Smooth muscle cell (in vitro differentiated cells): ENCODE measurements around the gene NHS. TPM values are rescaled to one million over a fixed set of nuclear protein-coding genes. Genes with fewer than 3 reads are reported as not detected.

Experiments used
- DNase-seq: peaks from one replicate; lab custom pipeline; 2025; ENCODE audit not compliant: unreplicated experiment; lab: John Stamatoyannopoulos, UW
- H2AFZ ChIP-seq: fragments of 200-600 bp; sonication (generic); 2 replicates; pipeline ENCODE4 v1.6.0; 2016; ENCODE audit warnings: antibody characterized with exemption, low read depth, mild to moderate bottlenecking
- H3F3A ChIP-seq: fragments of 200-600 bp; sonication (generic); 2 replicates; pipeline ENCODE4 v1.6.0; 2017; ENCODE audit warnings: antibody characterized with exemption, low read depth
- H3K27ac ChIP-seq: fragments of 200-600 bp; sonication (generic); 2 replicates; pipeline ENCODE4 v1.5.1; 2016; ENCODE audit warnings: low read depth, mild to moderate bottlenecking
- H3K27me3 ChIP-seq: fragments of 200-600 bp; sonication (generic); 2 replicates; pipeline ENCODE4 v1.6.1; 2016; ENCODE audit warnings: low read depth, mild to moderate bottlenecking
- H3K36me3 ChIP-seq: fragments of 200-600 bp; sonication (generic); 2 replicates; pipeline ENCODE4 v1.5.1; 2016; ENCODE audit warnings: low read depth
- H3K4me1 ChIP-seq: fragments of 200-600 bp; sonication (generic); 2 replicates; pipeline ENCODE4 v1.5.1; 2016; ENCODE audit warnings: low read depth
- H3K4me2 ChIP-seq: fragments of 200-600 bp; sonication (generic); 2 replicates; pipeline ENCODE4 v1.6.0; 2016; ENCODE audit warnings: mild to moderate bottlenecking
- H3K4me3 ChIP-seq: fragments of 200-600 bp; sonication (generic); 2 replicates; pipeline ENCODE4 v1.5.1; 2016; ENCODE audit warnings: mild to moderate bottlenecking
- H3K79me2 ChIP-seq: fragments of 200-600 bp; sonication (generic); 2 replicates; pipeline ENCODE4 v1.6.0; 2016; ENCODE audit warnings: low read depth, mild to moderate bottlenecking
- H3K9ac ChIP-seq: fragments of 200-600 bp; sonication (generic); 2 replicates; pipeline ENCODE4 v1.6.0; 2016; ENCODE audit warnings: low read depth
- H3K9me3 ChIP-seq: fragments of 200-600 bp; sonication (generic); replicated peaks from 2 replicates; pipeline ENCODE4 v1.5.1; 2016; ENCODE audit warnings: low read depth
- H4K20me1 ChIP-seq: fragments of 200-600 bp; sonication (generic); 2 replicates; pipeline ENCODE4 v1.6.0; 2016; ENCODE audit warnings: low read depth
- CTCF ChIP-seq: fragments of 200-600 bp; sonication (generic); IDR thresholded peaks from 2 replicates; pipeline ENCODE4 v1.5.1; 2017; ENCODE audit warnings: borderline replicate concordance, mild to moderate bottlenecking, antibody characterized with exemption; ENCODE audit not compliant: insufficient read depth, poor library complexity, severe bottlenecking
- WGBS: methylation state at CpG from one replicate; pipeline ENCODE4 v1.1.7; 2016; ENCODE audit warnings: low lambda C conversion rate; 5-methylcytosine and 5-hydroxymethylcytosine counted together
- polyA plus RNA-seq: library from polyadenylated mRNA; unstranded; fragments of >200 nt; fragmentation: Nextera tagmentation; extraction: Ambion mirVana; gene quantifications from 2 replicates; pipeline ENCODE4 v1.2.1, GENCODE V29; 2016
- total RNA-seq: library from RNA; depleted of rRNA; stranded (reverse); fragments of >200 nt; gene quantifications from 2 replicates; pipeline ENCODE4 v1.2.3, GENCODE V29; 2014

Gene NHS
- total and polyA plus RNA-seq, 2 experiments from 2014 or later = 2.6 to 9.6 TPM

- no peak overlapping the region for H3K9ac ChIP-seq
- no peak for DNase-seq
- H3K27me3 ChIP-seq = no peaks in the 10 kb centered on the region
- TF ChIP-seq CTCF = no peak
- H3K27ac ChIP-seq = peak overlapping the region; percentile 62
- peak overlapping the region; percentile 61 for H3K4me2 ChIP-seq
- H3F3A ChIP-seq = no peaks in the 10 kb centered on the region
- H2AFZ ChIP-seq = no peak overlapping the region
- WGBS = 62% methylated on average over 6 of the region's 6 CpGs
- peaks cover 6% of the 10 kb centered on the region for H3K4me1 ChIP-seq
- no peaks in the 10 kb centered on the region for H3K36me3 ChIP-seq
- no peaks in the 10 kb centered on the region for H4K20me1 ChIP-seq
- no peaks in the 10 kb centered on the region for H3K9me3 ChIP-seq
- no peaks in the 10 kb centered on the region for H3K79me2 ChIP-seq
- H3K4me3 ChIP-seq = no peak overlapping the region
Measured at GRCh38 chrX:17553961-17554482, 179.0 kb downstream of the NHS start.

GRCh38 chrX:17554914-17555313 lies 179.9 kb downstream of the NHS start:
- no peak for DNase-seq
- Histone ChIP-seq H3F3A (no peaks in the 10 kb centered on the region), H3K79me2 (no peaks in the 10 kb centered on the region), H3K9me3 (no peaks in the 10 kb centered on the region), H3K4me1 (peaks cover 7% of the 10 kb centered on the region), H3K9ac (no peak overlapping the region), H3K27me3 (no peaks in the 10 kb centered on the region), H3K4me2 (no peak overlapping the region), H3K27ac (no peak overlapping the region), H4K20me1 (no peaks in the 10 kb centered on the region), H3K4me3 (no peak overlapping the region), H3K36me3 (no peaks in the 10 kb centered on the region), H2AFZ (no peak overlapping the region)
- TF ChIP-seq CTCF = no peak
- WGBS = 72% methylated on average over 5 of the region's 5 CpGs

- Histone ChIP-seq H3K79me2 (no peaks in the 10 kb centered on the region), H3K36me3 (no peaks in the 10 kb centered on the region), H3K9me3 (no peaks in the 10 kb centered on the region), H2AFZ (no peak overlapping the region), H3F3A (no peaks in the 10 kb centered on the region), H3K27ac (no peak overlapping the region), H3K4me2 (no peak overlapping the region), H3K4me1 (peaks cover 7% of the 10 kb centered on the region), H3K9ac (no peak overlapping the region), H3K27me3 (no peaks in the 10 kb centered on the region), H3K4me3 (no peak overlapping the region), H4K20me1 (no peaks in the 10 kb centered on the region)
- no peak for TF ChIP-seq CTCF
- WGBS = 62% methylated on average over 2 of the region's 2 CpGs
- DNase-seq = no peak
Measured at GRCh38 chrX:17555846-17556245, 180.8 kb downstream of the NHS start.

GRCh38 chrX:17559728-17560379 lies 184.9 kb downstream of the NHS start:
- H3K9ac ChIP-seq = no peak overlapping the region
- peak overlapping the region; percentile 65 for H3K27ac ChIP-seq
- H3K9me3 ChIP-seq = no peaks in the 10 kb centered on the region
- no peaks in the 10 kb centered on the region for H4K20me1 ChIP-seq
- H3K27me3 ChIP-seq = no peaks in the 10 kb centered on the region
- H2AFZ ChIP-seq = no peak overlapping the region
- WGBS = 20% methylated on average over 8 of the region's 8 CpGs
- H3K4me1 ChIP-seq = peaks cover 7% of the 10 kb centered on the region
- peak overlapping the region; percentile 58 for H3K4me2 ChIP-seq
- H3K4me3 ChIP-seq = no peak overlapping the region
- TF ChIP-seq CTCF = no peak
- H3K36me3 ChIP-seq = no peaks in the 10 kb centered on the region
- H3F3A ChIP-seq = no peaks in the 10 kb centered on the region
- H3K79me2 ChIP-seq = no peaks in the 10 kb centered on the region
- DNase-seq = no peak
